GM18907 (cell line): ENCODE measurements around the gene SUSD5.
"Not testable (repeated sequence)": the region's sequence is repeated elsewhere in the genome, so short reads cannot be mapped to it uniquely, and the experiment has no call there.

ENCODE experiments used
- ATAC-seq: cut with Tn5 transposase; IDR thresholded peaks from one replicate; pipeline ENCODE4 v1.9.1; 2021; ENCODE audit warnings: mild to moderate bottlenecking, moderate library complexity; ENCODE audit not compliant: unreplicated experiment

SUSD5 gene

DNA sequence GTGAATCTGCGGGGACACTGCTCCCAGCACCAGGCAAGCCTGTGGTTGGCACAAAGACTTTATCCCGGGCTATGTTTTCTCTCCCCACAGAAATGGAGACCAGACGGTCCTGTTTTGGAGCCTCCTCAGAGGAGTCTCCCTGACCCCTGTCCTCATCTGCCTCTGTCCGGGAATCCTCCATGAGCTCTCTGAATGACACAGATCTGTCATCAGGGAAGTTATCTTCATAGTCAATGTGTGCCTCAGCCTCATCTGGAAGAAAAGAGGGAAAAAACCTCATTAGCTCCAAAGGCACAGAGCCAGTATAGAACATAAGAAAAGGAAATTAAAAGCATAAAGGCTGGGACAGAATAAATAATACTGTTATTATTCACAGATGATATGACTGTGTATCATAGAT lies 64.8 kb downstream of the SUSD5 start:
- ATAC-seq, result no peak

DNA sequence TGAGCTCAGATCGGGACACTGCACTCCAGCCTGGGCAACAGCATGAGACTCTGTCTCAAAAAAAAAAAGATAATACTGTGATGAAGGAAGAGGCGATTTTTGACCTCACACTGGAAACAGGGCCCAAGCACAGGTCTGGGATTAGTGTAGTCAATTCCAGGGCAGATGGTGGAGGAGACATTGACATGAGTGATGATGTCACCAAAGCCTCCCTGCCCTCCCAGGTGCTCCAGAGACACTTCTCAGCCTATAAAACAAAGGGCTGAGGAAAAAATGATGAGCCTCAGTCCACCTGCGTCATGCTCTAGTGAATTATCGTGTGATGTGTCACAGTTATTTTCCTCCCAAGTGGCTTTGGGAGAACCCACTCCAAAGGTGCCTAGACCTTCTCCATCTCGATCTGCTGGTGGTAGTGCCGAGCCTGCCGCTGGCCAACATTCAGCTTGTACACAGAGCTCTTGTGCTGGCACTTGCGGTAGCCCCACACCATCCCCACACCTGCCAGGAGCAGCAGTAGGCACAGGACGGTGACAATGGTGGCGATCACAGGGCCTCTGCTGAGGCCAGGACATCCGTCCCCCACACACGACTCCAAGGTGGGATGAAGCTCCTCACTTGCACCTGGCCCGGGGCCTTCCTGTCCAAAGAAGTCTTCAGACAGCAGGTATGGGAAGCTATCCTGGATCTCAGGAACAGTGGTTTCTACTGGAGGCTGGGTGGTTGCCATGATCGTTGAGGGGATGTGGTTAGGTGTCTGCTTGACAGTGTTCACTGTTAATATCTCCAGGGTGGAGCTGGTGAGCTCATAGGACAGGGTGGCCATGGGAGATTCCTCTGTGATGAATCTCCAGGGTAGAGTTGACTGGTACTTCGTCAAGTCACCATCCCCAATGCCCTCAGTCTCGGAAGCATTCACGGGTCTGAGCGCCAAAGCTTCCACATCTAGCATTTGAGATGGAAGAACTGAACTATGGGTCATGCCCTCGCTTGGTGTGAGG lies 65.9 kb downstream of the SUSD5 start:
- ATAC-seq, result no peak

DNA sequence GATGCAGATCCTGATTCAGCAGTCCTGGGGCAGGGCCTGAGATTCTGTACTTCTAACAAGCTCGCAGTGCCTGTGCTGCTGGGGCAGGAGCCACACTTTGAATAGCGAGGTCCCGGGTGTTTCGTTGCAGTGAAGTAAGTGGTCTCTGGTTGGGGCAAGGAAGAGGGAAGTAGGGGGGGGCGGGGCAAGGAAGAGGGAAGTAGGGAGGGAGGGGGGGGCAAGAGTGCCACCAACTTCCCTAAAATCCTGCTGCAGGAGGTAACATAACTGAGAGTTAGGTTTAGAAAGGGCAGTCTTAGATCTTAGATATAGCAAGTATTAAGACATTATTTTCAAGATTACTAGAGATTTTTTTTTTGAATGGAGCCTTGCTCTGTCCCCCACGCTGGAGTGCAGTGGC lies 69.3 kb downstream of the SUSD5 start:
- ATAC-seq, result no peak

DNA sequence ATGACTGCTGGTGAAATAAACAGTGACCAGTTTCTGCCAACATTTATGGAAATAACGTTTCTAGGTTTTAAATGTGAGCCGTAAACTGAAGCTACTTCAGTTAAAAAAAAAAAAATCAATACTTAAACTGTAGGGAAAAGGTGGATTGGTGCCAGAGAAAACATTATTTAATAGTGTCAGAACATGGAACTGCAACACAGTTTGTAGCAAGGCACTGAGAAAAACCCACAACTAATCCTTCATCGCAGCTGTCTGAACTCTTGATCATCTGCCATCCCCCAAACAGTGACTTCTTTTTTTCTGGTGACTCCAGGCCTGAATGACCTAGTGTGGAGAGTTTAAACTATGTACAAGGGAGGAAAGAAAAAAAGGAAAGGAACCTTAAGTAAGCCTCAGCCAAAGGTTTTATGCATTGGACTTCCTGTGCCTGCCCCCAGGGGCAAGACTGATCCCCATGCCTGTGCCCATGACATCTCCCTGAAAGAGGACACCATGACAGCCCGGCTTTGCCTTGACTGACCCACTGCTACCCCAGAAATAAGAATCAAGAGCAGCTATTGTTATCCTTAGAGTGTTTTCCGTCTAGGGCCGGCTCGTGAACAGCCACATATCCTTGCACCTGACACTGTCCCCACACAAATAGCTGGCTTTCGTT lies 71.7 kb downstream of the SUSD5 start:
- ATAC-seq, result no peak

DNA sequence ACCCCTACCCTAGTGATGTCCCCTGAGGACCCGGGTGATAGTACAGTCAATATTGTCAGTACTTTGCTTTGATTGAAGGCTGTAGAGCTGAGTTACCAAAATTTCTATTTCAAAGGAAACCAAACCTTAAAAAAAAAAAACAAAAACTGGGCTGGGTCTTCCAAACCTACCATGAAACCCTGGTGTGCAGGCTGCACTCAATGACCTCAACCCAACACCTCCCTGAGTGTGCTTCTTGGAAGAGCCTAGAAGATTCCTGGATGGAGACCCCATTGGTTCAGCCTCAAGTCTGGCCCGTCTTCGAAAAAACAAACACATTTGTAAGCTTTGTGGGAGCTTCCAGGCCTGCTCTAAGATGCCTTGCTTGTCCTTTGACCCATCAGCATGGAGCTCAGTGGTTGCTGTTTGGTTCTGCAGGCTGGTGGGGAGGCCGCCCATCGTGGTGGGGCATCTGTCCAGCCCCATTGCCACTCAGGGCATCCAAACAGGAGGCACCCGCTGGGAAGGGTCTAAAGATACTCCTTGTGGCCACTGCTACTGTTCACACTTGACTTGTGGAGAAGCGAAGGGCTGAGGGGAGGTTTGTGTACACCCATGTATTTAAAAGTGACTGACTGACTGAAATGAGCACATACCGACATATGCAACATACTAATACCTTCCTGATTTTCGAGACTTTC lies 72.6 kb downstream of the SUSD5 start:
- ATAC-seq, result no peak

DNA sequence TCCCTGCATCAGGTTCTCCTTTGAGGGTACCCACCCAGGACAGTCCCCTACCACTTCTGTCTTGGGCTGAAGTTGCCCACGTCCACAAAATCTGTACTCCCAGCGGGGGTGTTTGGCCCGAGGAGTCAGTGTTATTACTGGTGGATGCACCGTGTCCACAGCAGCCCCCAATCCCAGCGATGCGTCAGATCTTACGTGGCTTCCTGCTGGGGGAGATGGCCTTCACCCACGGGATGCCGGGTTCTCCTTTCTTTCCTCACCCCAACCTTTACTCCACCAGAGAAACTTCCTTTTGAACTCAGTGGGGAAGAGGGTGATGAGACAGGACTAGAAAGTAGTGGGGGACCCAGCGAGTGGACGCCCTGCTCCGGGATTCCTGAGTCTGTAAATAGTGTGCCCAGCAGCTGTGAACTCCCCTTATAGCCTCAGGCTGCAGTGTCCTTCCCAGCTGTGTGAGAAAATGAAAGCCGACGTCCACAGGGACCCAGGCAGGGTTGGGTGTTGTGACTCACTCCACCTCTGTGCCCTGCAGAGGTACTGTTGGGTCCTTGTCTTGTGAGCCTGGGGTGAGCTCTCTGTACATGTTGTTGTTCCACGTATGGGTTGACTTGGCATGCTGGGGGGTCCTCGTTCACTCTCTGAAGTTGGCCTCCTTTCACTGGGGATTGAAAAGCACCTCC lies 73.2 kb downstream of the SUSD5 start:
- ATAC-seq, result no peak

DNA sequence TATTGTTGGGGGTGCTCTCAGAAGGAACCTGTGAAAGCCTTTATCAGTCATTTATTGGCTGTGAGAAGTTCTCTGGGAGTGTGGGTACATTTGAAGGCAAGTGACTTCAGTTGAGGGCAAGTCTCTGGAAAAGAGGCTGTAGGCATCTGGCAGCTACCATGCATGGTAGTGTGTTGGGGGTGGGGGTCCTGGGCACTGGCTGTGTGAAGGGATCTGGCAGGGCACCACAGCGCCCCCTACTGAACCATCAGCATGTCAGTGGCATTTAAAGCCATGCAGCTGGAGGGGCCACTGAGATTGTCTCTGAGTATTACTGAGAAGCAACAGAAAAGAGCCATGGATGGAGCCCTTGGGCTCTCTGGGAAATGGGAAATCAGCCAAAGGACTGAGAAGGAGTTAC lies 74.2 kb downstream of the SUSD5 start:
- ATAC-seq, result no peak

DNA sequence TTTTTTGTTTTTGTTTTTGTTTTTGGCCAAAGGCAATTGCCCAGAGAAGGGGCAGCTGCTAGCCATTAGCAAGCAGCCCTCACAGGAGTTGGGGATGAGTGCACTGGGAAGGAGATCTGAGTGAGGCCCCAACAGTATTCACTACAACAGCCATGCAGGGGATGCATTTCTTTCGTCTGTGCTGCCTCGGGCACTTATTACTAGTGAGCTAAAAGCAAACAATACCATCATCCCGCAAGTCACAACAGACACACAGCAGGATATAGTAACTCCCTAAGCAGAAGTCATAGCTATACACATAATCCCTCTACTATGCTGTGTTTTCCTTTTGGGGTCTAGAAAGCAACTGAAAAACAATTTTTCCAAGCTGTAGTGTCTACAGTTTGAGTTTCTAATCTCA lies 77.6 kb downstream of the SUSD5 start:
- no peak for ATAC-seq

DNA sequence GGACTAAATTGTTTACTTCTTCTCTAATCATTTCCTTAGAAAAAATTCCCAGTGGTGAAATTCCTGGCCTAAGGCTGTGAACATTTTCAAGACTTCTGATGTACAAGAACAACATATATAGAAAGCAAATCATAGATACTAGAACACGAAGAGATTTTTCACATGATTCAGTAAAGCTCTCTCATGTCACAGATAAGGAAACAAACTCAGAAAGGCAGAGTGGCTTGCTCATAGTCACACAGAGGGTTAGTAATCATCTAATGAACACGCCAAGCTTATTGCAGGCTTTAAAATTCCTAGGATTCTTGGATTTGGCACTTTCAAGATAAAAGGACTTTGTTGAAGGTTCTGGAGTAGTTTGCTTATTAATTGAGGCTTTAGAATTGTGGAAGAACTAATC lies 78.6 kb downstream of the SUSD5 start:
- ATAC-seq, result no peak

DNA sequence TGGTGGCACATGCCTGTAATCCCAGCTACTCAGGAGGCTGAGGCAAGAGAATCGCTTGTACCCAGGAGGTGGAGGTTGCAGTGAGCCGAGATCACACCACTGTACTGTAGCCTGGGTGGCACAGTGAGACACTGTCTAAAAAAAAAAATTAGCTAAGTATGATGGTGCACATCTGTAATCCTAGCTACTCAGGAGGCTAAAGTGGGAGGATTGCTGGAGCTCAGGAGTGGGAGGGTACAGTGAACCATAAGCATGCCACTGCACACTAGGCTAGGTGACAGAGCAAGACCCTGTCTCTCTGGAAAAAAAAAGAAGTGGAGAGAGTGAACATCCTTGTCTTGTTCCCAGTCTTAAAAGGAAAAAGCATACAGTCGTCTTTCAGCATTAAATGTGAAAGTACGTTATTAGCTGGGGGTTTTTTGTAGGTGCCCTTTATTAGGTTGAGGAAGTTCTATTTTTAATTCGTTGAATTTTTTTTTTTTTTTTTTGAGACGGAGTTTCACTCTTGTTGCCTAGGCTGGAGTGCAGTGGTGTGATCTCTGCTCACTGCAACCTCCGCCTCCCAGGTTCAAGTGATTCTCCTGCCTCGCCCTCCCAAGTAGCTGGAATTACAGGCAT lies 79.5 kb downstream of the SUSD5 start:
- not testable (repeated sequence) for ATAC-seq

DNA sequence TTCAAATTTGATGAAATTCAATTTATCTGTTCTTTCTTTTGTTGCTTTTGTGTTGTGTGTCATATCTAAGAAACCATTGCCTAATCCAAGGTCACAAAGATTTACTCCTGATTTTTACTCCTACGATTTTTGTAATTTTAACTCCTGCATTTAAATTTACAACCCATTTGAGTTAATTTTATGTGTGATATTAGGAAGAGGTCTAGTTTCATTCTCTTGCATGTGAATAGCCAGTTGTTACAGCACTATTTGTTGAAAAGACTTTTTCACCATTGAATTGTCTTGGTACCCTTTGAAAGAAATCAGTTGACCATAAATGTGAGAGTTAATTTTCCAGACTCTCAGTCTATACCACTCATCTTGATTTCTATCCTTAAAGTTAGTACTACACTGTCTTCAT lies 80.9 kb downstream of the SUSD5 start:
- ATAC-seq, result no peak

DNA sequence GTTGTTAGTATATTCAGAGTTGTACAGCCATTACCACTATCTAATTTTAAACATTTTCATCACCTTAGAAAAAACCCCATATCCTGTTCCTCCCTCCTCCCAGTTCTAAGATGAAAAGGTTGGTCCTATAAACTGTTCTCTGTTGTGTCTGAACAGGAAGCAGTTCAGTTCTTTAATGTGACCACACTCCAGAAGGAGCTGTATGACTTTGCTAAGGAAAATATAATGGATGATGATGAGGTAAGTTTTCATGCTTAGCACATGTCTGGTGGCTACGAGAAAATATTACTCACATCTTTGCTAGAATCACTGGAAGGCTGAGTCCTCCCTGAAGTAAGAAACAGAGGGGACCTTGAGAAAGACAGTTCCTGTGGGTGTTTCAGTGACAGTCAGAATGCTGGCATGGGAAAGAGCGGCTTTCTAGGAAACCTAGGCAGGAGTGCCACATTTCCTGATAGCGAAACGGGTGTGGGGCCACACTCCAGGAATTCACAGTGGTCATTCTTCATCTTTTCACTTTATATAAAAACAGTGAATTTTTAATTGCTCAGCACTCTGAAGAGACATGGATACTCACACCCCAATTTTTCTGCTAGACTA lies 84.5 kb downstream of the SUSD5 start:
- no peak for ATAC-seq

DNA sequence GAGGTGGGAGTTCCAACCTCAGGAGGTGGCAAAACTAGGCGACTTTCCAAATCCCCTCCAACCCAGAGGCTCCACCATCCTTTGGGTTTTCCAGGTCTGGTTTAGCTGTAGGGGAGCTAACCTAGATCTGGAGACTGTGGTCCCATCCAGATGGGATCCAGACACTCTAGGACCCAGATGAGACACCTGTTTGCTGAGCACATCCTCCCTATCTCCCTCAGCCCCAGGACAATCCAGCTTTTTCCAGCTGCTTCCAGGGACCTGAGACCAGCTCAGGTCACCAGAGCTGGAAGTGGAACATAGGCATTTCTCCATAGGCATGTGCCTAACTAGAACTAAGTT lies 86.6 kb downstream of the SUSD5 start:
- peak; percentile 20 for ATAC-seq

DNA sequence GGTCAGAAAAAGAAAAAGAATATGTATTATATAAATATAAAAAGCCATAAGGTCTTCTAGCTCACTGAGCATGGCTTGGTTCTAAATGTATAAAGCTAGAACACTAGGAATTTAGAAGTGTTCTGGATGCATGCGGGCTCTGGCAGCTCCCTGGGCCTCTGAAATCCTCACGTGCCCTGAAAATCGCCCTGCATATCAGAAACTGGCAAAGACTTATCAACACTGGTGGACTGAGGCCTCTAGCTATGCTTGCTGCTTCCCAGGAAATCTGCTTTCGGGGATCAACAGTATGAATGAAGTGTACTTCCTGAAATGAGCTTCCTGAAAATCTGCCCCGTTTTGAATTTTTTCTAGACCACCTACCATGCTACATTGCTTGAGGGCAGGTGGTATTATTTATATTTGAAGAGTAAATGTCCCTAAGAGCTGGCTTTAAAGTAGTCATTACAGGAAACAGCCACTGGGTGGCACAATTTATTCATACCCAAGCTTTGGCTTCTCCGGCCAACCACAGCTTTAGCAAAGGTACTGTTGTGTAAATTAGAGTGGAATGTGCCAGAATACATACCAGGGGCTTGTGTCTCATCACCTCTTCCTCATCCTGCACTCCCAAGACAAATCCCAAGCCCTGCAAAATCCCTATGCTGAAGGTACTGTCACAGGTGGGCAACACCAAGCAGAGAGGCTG lies 87.1 kb downstream of the SUSD5 start:
- peak; percentile 73 for ATAC-seq

DNA sequence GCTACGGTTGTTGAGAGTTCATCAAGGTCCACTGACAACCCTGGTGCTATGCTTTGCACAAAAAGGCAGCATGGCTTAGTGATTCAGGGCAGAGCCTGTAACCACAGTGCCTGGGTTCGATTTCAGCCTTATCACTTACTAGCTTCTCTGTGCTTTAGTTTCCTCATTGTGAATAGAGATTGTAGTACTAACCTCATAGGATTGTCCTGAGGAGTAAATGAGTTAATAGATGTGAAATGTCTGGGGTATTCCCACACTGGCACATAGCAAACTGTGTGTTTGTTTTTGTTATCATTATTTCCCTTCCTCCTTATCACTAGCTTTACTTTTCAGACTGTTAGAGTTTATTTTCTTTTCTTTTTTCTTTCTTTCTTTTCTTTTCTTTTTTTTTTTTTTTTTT lies 88.5 kb downstream of the SUSD5 start:
- ATAC-seq, result no peak

DNA sequence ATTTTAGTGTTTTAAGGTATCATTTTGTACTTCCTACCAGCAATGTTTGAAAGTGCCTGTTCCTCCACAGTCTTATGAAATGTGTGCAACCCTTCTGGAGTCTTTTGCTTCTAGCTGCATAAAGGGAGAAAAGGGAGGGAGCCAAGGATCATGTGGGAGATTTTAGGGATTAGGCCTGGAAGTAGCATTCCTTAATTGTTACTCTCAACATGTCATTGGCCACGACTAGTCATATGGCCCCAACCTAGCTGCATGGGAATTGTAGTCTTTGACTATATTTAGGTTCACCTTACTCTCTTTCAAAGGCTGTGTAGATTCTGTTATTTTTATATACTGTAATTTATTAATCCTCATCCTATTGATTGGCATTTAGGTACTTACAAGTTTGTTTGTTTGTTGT lies 89.9 kb downstream of the SUSD5 start:
- ATAC-seq, result no peak

DNA sequence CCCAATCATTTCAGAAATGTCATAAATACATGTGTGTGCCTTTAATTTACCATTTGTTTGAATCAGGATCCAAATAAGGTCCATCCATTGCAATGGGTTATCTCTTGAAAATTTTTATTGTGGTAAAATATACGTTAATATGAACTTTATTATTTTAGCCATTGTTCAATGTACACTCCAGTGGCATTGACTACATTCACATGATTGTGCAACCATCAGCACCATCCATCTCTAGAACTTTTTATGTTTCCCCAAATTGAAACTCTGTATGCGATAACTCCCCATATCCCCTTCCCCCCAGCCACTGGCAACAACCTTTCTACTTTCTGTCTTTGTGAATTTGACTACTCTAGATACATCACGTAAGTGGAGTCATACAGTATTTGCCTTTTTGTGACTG lies 92.8 kb downstream of the SUSD5 start:
- no peak for ATAC-seq

DNA sequence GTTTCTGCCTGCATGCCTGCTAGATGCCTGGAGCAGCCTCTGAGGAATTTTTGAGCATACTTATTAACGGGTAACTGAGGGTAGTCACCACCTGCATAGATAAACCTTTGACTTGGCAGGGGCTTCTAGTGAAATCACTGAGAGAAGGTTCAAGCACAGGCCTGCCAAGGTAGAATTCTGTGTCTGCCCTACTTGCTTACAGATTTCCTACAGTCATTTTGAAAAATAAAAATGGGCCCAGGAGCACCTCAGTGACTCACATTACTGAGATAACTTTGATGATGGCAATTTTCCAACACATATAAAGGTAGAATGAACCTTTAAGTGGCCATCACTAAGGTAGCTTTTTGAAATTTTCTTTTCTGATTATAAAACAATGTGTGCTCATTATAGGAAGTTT lies 94.0 kb downstream of the SUSD5 start:
- no peak for ATAC-seq

DNA sequence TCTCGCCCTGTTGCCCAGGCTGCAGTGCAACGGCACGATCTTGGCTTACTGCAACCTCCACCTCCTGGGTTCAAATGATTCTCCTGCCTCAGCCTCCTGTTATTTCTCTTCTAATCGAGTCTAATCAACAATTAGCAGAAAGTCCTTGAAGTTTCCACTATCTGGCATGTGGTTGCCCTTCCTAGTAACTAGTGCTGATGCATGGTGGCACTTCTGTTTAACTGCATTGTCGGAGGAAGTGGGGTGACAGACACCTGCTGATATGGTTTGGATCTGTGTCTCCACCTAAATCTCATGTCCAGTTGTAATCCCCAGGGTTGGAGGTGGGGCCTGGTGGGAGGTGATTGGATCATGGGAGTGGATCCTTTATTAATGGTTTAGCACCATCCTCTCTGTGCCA lies 95.6 kb downstream of the SUSD5 start:
- ATAC-seq, result no peak

DNA sequence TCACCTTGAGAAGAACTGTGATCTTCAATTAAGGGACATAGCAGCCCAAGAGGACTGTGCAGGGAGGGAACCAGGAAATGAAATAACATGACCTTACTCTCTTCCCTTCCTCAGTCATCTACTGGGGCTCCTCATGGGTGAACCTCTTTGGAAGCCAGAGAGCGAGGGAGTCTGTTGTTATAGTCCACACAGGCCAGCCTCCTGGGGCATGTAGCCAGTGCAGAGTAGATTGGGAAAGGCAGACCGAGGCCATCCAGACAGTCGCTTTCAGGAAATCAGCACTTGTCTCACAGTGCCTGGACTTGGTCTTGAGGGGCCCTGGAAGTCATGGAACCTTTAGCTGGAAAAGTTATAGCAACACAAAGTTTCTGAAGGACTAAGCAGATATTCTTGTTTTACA lies 98.7 kb downstream of the SUSD5 start:
- ATAC-seq, result no peak
